Measurements from ENCODE around the gene POLG.

Gene POLG

DNA sequence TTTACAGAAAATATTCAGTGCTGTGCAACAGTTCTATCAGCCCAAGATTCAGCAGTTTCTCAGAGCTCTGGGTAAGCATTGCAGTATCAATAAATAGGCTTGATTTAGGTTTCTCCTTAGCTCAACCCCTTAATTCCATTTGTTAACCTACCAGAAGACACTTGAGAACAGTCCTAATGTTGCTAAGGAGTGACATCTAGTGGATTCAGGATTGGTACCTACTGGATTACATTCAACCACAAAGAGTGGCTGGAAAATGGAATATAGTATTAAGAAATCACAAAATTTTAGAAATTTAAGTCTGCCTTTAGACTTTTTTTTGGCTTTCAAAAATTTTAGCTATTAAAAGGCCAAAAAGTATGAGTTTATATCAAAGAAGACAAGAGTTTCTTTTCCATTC lies 34.7 kb downstream of the POLG start:
- POLR2A ChIA-PET: no interaction called here
- no peaks in the 10 kb centered on the region for H3K9me3 ChIP-seq (ENCODE audit: control insufficient read depth, insufficient read depth, low read depth, low read length)
- CTCF ChIA-PET: interaction anchor here (0.6 to 2.2 kb wide), 6 partner anchors 28 to 395 kb away, joined by 3 to 11 read pairs (median 4); no protein-coding TSS in a partner anchor
- H3K36me3 ChIP-seq (ENCODE audit: control insufficient read depth in 2 of 2, insufficient read depth in 1 of 2, low read length in 2 of 2): peaks cover 64 to 84% of the 10 kb centered on the region in 2 experiments
- H3K27ac ChIP-seq (ENCODE audit: extremely low read depth, low read depth, low read length): no peak overlapping the region
- no peak overlapping the region for H3K4me3 ChIP-seq (ENCODE audit: low read depth, low read length)
- H3K4me1 ChIP-seq (ENCODE audit: control insufficient read depth, insufficient read depth, low read length): no peaks in the 10 kb centered on the region
- TF ChIP-seq ZNF600 (tag by site-specific recombination; IDR thresholded peaks at IDR 0.05) (no peak), ZNF433 (tag by site-specific recombination; IDR thresholded peaks at IDR 0.05; ENCODE audit: low read depth) (no peak), ZNF23 (tag by site-specific recombination; IDR thresholded peaks at IDR 0.05; ENCODE audit: borderline replicate concordance) (no peak)

DNA sequence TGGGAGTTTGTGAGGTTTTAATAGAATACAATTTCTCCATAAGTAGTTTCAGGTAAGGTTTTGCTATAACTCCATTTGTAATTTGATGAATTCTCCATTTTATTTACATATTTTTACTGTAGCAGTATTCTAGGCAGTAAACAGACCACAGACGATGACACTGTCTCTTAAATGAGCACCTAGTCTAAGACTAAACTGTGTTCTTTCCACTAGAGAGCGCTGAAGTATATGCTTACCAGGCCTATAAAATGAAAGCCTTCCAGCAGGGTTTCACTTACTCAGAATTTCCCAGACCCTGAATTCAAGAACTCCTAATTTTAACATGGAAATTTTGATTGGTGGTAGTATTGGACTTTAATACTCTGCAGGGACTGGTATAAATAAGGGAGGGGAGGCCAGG lies 41.6 kb downstream of the POLG start:
- Histone ChIP-seq H3K9me3 (ENCODE audit: control insufficient read depth, insufficient read depth, low read depth, low read length) (no peaks in the 10 kb centered on the region), H3K4me1 (ENCODE audit: control insufficient read depth, insufficient read depth, low read length) (no peaks in the 10 kb centered on the region), H3K4me3 (ENCODE audit: low read depth, low read length) (no peak overlapping the region), H3K27ac (ENCODE audit: extremely low read depth, low read depth, low read length) (no peak overlapping the region), H3K36me3 (ENCODE audit: control insufficient read depth in 2 of 2, insufficient read depth in 1 of 2, low read length in 2 of 2) (peaks cover 70 to 88% of the 10 kb centered on the region in 2 experiments)
- TF ChIP-seq ZNF664 (tag by site-specific recombination; IDR thresholded peaks at IDR 0.05) (0 out of 2 replicates have a peak, but pooled peaks have one; percentile 10), MYNN (tag by site-specific recombination; IDR thresholded peaks at IDR 0.05; ENCODE audit: borderline replicate concordance) (no peak)
- ChIA-PET CTCF (interaction anchor here (0.6 to 2.3 kb wide), 6 partner anchors 12 to 123 kb away, joined by 3 to 12 read pairs (median 4); partner anchors contain the start of gene POLG), POLR2A (no interaction called here)

DNA sequence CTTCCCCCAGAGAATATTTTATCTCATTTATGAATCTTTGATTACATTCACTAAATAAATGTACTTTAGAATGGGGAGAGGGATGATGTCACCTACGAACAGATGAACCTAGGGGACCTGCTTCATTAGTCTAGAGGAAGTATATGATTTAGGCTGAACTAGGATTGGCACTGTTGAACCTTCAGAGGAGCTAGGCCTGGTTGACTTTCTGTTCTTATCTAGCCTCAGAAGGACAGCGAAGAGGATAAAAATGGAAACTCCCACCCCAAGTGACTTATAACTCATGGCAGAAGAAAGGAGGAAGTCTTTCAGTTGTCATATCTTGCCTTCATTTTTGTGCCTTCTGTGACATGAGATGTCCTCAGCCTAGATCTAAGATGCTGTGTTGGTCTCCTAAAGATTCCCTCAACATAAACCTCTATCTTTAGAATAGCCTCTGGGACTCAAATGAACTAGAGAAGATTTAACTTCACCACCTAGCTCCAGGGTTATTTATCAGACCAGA lies 42.6 kb downstream of the POLG start:
- Histone ChIP-seq H3K4me3 (ENCODE audit: low read depth, low read length) (no peak overlapping the region), H3K9me3 (ENCODE audit: control insufficient read depth, insufficient read depth, low read depth, low read length) (no peaks in the 10 kb centered on the region), H3K27ac (ENCODE audit: extremely low read depth, low read depth, low read length) (no peak overlapping the region), H3K36me3 (ENCODE audit: control insufficient read depth in 2 of 2, insufficient read depth in 1 of 2, low read length in 2 of 2) (peaks cover 78 to 88% of the 10 kb centered on the region in 2 experiments), H3K4me1 (ENCODE audit: control insufficient read depth, insufficient read depth, low read length) (no peaks in the 10 kb centered on the region)
- POLR2A ChIA-PET: no interaction called here
- TF ChIP-seq KLF10 (tag by site-specific recombination; IDR thresholded peaks at IDR 0.05): no peak
- no peak for TF ChIP-seq SP7 (tag by site-specific recombination; IDR thresholded peaks at IDR 0.05)
- TF ChIP-seq ZNF37A (tag by site-specific recombination; IDR thresholded peaks at IDR 0.05): no peak
- no peak for TF ChIP-seq ZNF350 (tag by site-specific recombination; IDR thresholded peaks at IDR 0.05)
- TF ChIP-seq, protein P1, sequence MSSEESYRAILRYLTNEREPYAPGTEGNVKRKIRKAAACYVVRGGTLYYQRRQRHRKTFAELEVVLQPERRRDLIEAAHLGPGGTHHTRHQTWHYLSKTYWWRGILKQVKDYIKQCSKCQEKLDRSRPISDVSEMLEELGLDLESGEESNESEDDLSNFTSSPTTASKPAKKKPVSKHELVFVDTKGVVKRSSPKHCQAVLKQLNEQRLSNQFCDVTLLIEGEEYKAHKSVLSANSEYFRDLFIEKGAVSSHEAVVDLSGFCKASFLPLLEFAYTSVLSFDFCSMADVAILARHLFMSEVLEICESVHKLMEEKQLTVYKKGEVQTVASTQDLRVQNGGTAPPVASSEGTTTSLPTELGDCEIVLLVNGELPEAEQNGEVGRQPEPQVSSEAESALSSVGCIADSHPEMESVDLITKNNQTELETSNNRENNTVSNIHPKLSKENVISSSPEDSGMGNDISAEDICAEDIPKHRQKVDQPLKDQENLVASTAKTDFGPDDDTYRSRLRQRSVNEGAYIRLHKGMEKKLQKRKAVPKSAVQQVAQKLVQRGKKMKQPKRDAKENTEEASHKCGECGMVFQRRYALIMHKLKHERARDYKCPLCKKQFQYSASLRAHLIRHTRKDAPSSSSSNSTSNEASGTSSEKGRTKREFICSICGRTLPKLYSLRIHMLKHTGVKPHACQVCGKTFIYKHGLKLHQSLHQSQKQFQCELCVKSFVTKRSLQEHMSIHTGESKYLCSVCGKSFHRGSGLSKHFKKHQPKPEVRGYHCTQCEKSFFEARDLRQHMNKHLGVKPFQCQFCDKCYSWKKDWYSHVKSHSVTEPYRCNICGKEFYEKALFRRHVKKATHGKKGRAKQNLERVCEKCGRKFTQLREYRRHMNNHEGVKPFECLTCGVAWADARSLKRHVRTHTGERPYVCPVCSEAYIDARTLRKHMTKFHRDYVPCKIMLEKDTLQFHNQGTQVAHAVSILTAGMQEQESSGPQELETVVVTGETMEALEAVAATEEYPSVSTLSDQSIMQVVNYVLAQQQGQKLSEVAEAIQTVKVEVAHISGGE (tag by site-specific recombination; conservative IDR thresholded peaks at IDR 0.05; ENCODE audit: low read depth): no peak
- TF ChIP-seq, protein P2, sequence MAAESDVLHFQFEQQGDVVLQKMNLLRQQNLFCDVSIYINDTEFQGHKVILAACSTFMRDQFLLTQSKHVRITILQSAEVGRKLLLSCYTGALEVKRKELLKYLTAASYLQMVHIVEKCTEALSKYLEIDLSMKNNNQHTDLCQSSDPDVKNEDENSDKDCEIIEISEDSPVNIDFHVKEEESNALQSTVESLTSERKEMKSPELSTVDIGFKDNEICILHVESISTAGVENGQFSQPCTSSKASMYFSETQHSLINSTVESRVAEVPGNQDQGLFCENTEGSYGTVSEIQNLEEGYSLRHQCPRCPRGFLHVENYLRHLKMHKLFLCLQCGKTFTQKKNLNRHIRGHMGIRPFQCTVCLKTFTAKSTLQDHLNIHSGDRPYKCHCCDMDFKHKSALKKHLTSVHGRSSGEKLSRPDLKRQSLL (tag by site-specific recombination; IDR thresholded peaks at IDR 0.05): no peak
- no peak for TF ChIP-seq ZNF23 (tag by site-specific recombination; IDR thresholded peaks at IDR 0.05; ENCODE audit: borderline replicate concordance)
- TF ChIP-seq ZSCAN30 (tag by site-specific recombination; IDR thresholded peaks at IDR 0.05): no peak
- no peak for TF ChIP-seq ZNF621 (tag by site-specific recombination; IDR thresholded peaks at IDR 0.05)
- TF ChIP-seq ZNF19 (tag by site-specific recombination; IDR thresholded peaks at IDR 0.05; ENCODE audit: low read depth): no peak
- TF ChIP-seq MYNN (tag by site-specific recombination; IDR thresholded peaks at IDR 0.05; ENCODE audit: borderline replicate concordance): no peak
- CTCF ChIA-PET: interaction anchor here (0.6 to 2.3 kb wide), 7 partner anchors 11 to 181 kb away, joined by 3 to 12 read pairs (median 3); partner anchors contain the start of gene POLG
